Endothelial cell of umbilical vein (primary cell): ENCODE results near the gene GARS1. TPM values are rescaled to one million over a fixed set of nuclear protein-coding genes. Genes with fewer than 3 reads are reported as not detected.

Source experiments
- BruUV-seq: library from RNA; stranded (reverse); fragments of 400-500 nt; replicated peaks from 2 replicates; lab custom pipeline; 2021; lab: Mats Ljungman, UMichigan
- CTCF ChIA-PET: fragments of 300-600, 350-600 bp; sonication (Branson Sonifier 250); formaldehyde crosslinking; loops from one replicate; lab custom pipeline; 2021; ENCODE audit warnings: antibody characterized with exemption, inconsistent platforms; lab: Charles Lee
- POLR2A ChIA-PET: fragments of 300-600, 350-600 bp; sonication (Branson Sonifier 250); formaldehyde crosslinking; loops from one replicate; lab custom pipeline; 2021; ENCODE audit warnings: antibody characterized with exemption, inconsistent platforms; lab: Charles Lee
- DNase-seq: peaks from one replicate; pipeline ENCODE4 v3.0.0-alpha.2; 2011; ENCODE audit warnings: low read depth, low spot score
- FAIRE-seq: peaks from 2 replicates; lab custom pipeline; 2011; peaks lifted over from hg19 to GRCh38; lab: Jason Lieb, UNC
- H2AFZ ChIP-seq: 2 replicates; pipeline ENCODE4 v1.6.0; 2012; ENCODE audit warnings: low read depth, low read length, control low read depth, inconsistent platforms
- H3K27ac ChIP-seq: 2 replicates; pipeline ENCODE4 v1.5.1; 2011; ENCODE audit warnings: low read depth, mild to moderate bottlenecking, control low read depth, low read length, moderate library complexity; ENCODE audit not compliant: insufficient read depth
- H3K27me3 ChIP-seq, 2 experiments: 2 replicates each; pipeline versions ENCODE4 v1.6.0 to v1.6.1; 2011; ENCODE audit warnings: low read length in 2 of 2, mixed read lengths in 1 of 2; ENCODE audit not compliant: control insufficient read depth in 2 of 2, insufficient read depth in 2 of 2
- H3K36me3 ChIP-seq, 2 experiments: 2 replicates in 1 of 2; 3 replicates in 1 of 2; pipeline ENCODE4 v1.5.1; 2011; ENCODE audit warnings: low read length in 2 of 2, mild to moderate bottlenecking in 1 of 2, moderate library complexity in 1 of 2; ENCODE audit not compliant: control insufficient read depth in 2 of 2, insufficient read depth in 2 of 2; ENCODE audit errors: extremely low read depth in 1 of 2
- H3K4me1 ChIP-seq: 3 replicates; pipeline ENCODE4 v1.5.1; 2011; ENCODE audit warnings: mild to moderate bottlenecking, low read length; ENCODE audit not compliant: control insufficient read depth, insufficient read depth; ENCODE audit errors: extremely low read depth
- H3K4me2 ChIP-seq: 2 replicates; pipeline ENCODE4 v1.6.1; 2011; ENCODE audit warnings: low read length, control low read depth, mixed read lengths; ENCODE audit not compliant: insufficient read depth
- H3K4me3 ChIP-seq, 3 experiments: fragments of 200-600 bp in 1 of 3; sonication (generic), shearing (Covaris generic) in 1 of 3; replicated peaks in 1 of 3; 2 replicates each; pipeline ENCODE4 v1.5.1; 2011 to 2016; ENCODE audit warnings: control low read depth in 3 of 3, low read length in 3 of 3, mild to moderate bottlenecking in 2 of 3, inconsistent platforms in 1 of 3, low read depth in 1 of 3, moderate library complexity in 1 of 3; ENCODE audit not compliant: insufficient read depth in 1 of 3
- H3K79me2 ChIP-seq: 2 replicates; pipeline ENCODE4 v1.6.0; 2012; ENCODE audit warnings: low read length, inconsistent platforms; ENCODE audit not compliant: control insufficient read depth, insufficient read depth
- H3K9ac ChIP-seq: replicated peaks from 2 replicates; pipeline ENCODE3; 2011; ENCODE audit warnings: low read length, control low read depth; ENCODE audit not compliant: insufficient read depth; ENCODE audit errors: extremely low read depth
- H3K9me1 ChIP-seq: replicated peaks from 3 replicates; pipeline ENCODE4 v1.6.0; 2011; ENCODE audit warnings: mild to moderate bottlenecking, low read length; ENCODE audit not compliant: control insufficient read depth, insufficient read depth; ENCODE audit errors: extremely low read depth
- H3K9me3 ChIP-seq: replicated peaks from 2 replicates; pipeline ENCODE4 v1.5.1; 2012; ENCODE audit warnings: low read length, inconsistent platforms; ENCODE audit not compliant: control insufficient read depth, insufficient read depth
- H4K20me1 ChIP-seq: replicated peaks from 2 replicates; pipeline ENCODE3; 2011; ENCODE audit warnings: mild to moderate bottlenecking, low read length; ENCODE audit not compliant: control insufficient read depth, insufficient read depth; ENCODE audit errors: extremely low read depth
- CTCF ChIP-seq, 2 donors: IDR thresholded peaks; 1 replicate in 1 of 2; 2 replicates in 1 of 2; pipeline ENCODE4 v1.5.1; 2011; ENCODE audit warnings: low read length in 2 of 2, mild to moderate bottlenecking in 2 of 2, moderate library complexity in 2 of 2, control low read depth in 1 of 2, inconsistent platforms in 1 of 2, low read depth in 1 of 2; ENCODE audit not compliant: insufficient read depth in 1 of 2; ENCODE audit errors: extremely low read depth in 1 of 2
- EZH2 ChIP-seq: IDR thresholded peaks from 2 replicates; pipeline ENCODE4 v1.6.1; 2012; ENCODE audit warnings: borderline replicate concordance, low read depth, mild to moderate bottlenecking, moderate library complexity, low read length, inconsistent platforms; ENCODE audit not compliant: severe bottlenecking
- FOS ChIP-seq: IDR thresholded peaks from 2 replicates; pipeline ENCODE4 v1.6.1; 2011; ENCODE audit warnings: mild to moderate bottlenecking, low read length, moderate library complexity, borderline replicate concordance; ENCODE audit not compliant: insufficient read depth
- GATA2 ChIP-seq: IDR thresholded peaks from 2 replicates; pipeline ENCODE4 v1.7.0; 2011; ENCODE audit warnings: low read depth, mild to moderate bottlenecking, moderate library complexity, mixed read lengths, low read length; ENCODE audit not compliant: insufficient read length, insufficient read depth
- JUN ChIP-seq: IDR thresholded peaks from 2 replicates; pipeline ENCODE4 v1.6.1; 2011; ENCODE audit warnings: borderline replicate concordance, low read depth; ENCODE audit not compliant: insufficient read length, insufficient read depth
- MAX ChIP-seq: IDR thresholded peaks from 2 replicates; pipeline ENCODE4 v1.6.1; 2011; ENCODE audit not compliant: insufficient read depth, insufficient read length
- MYC ChIP-seq: IDR thresholded peaks from one replicate; pipeline ENCODE4 v1.6.1; 2011; ENCODE audit warnings: mild to moderate bottlenecking, low read depth, low read length
- POLR2A ChIP-seq: IDR thresholded peaks from 2 replicates; pipeline ENCODE4 v1.6.1; 2012; ENCODE audit warnings: low read depth, mild to moderate bottlenecking, control low read depth, low read length
- POLR2AphosphoS5 ChIP-seq: IDR thresholded peaks from 2 replicates; pipeline ENCODE4 v1.6.1; 2012; ENCODE audit warnings: low read depth, mild to moderate bottlenecking, control low read depth, low read length, moderate library complexity; ENCODE audit not compliant: insufficient read depth
- dilution Hi-C: fragments of 300-500 bp; cut with MboI; formaldehyde crosslinking; loops from one replicate; pipeline ENCODE4 v1.15.0; 2019; ENCODE audit warnings: low sequenced_read_pairs; ENCODE audit not compliant: extremely low pct_ligation_motif_present
- intact Hi-C: fragments of 100-400 bp; cut with micrococcal nuclease; formaldehyde crosslinking; loops from one replicate; pipeline ENCODE4 v1.10.0; 2022
- polyA plus RNA-seq, 4 experiments: library from polyadenylated mRNA; depleted of rRNA in 3 of 4; stranded (reverse) in 3 of 4; unstranded in 1 of 4; fragments of >200 nt; gene quantifications; 2 replicates each; pipeline versions ENCODE4 v1.2.1 to v1.2.3, GENCODE V29; 2011 to 2012; ENCODE audit warnings: missing spikeins in 1 of 4
- total RNA-seq: library from RNA; stranded (reverse); gene quantifications from 2 replicates; pipeline ENCODE4 v1.2.3, GENCODE V29; 2021

GARS1 gene
- total and polyA plus RNA-seq, 2 donors (not counting 3 experiments of a cell fraction or from before 2014, with no cell fraction given) = 194 to 295 TPM

GRCh38 chr7:30654296-30655090 is 59.8 kb downstream of the GARS1 start:
- Histone ChIP-seq H3K79me2 (no peaks in the 10 kb centered on the region), H3K9me3 (no peaks in the 10 kb centered on the region), H2AFZ (no peak overlapping the region), H3K9me1 (no peaks in the 10 kb centered on the region), H3K9ac (no peak overlapping the region), H3K36me3 (no peaks in the 10 kb centered on the region), H3K4me2 (no peak overlapping the region), H3K4me3 (no peak overlapping the region), H3K27ac (no peak overlapping the region), H3K4me1 (no peaks in the 10 kb centered on the region), H4K20me1 (no peaks in the 10 kb centered on the region), H3K27me3 (no peaks in the 10 kb centered on the region)
- DNase-seq = no peak
- ChIA-PET CTCF (no interaction called here), POLR2A (no interaction called here)
- dilution Hi-C loops = no loop called here
- TF ChIP-seq GATA2 (no peak), POLR2AphosphoS5 (no peak), JUN (no peak), MAX (no peak), FOS (no peak), POLR2A (no peak), EZH2 (no peak), MYC (no peak), CTCF (IDR thresholded peaks at IDR 0.05; ENCODE audit: extremely low read depth in 1 of 2, insufficient read depth in 1 of 2, low read depth in 1 of 2, low read length in 2 of 2) (no peak)
- BruUV-seq = no TSS peak
- no peak for FAIRE-seq
- intact Hi-C loops = no loop called here
